DND-41 (cell line): Measurements from ENCODE around the gene PPIF.

Source experiments
- ATAC-seq: fragments of 200-7000 bp; cut with Tn5 transposase; 3 replicates; pipeline ENCODE4 v1.9.1; 2021; ENCODE audit warnings: low read depth; ENCODE audit not compliant: insufficient read depth
- DNase-seq: peaks from one replicate; pipeline ENCODE4 v3.0.0-alpha.2; 2020
- H2AFZ ChIP-seq: 2 replicates; pipeline ENCODE4 v1.6.0; 2012; ENCODE audit warnings: low read depth, low read length
- H3K27ac ChIP-seq: 2 replicates; pipeline ENCODE4 v1.5.1; 2012; ENCODE audit warnings: low read length, inconsistent platforms
- H3K27me3 ChIP-seq: fragments of 200-600 bp; sonication (generic); 2 replicates; pipeline ENCODE4 v1.6.0; 2012; ENCODE audit warnings: low read length, mild to moderate bottlenecking, inconsistent platforms; ENCODE audit not compliant: insufficient read depth, poor library complexity
- H3K36me3 ChIP-seq: 2 replicates; pipeline ENCODE4 v1.5.1; 2012; ENCODE audit warnings: low read length, inconsistent platforms; ENCODE audit not compliant: insufficient read depth
- H3K4me1 ChIP-seq: 2 replicates; pipeline ENCODE4 v1.5.1; 2012; ENCODE audit warnings: mild to moderate bottlenecking, low read length; ENCODE audit not compliant: insufficient read depth
- H3K4me2 ChIP-seq: 2 replicates; pipeline ENCODE4 v1.6.0; 2012; ENCODE audit warnings: mild to moderate bottlenecking, moderate library complexity, low read length, inconsistent platforms; ENCODE audit not compliant: insufficient read depth
- H3K4me3 ChIP-seq, 2 experiments: fragments of 200-600 bp in 1 of 2; shearing (Covaris generic) in 1 of 2; 2 replicates each; pipeline ENCODE4 v1.5.1; 2012 to 2016; ENCODE audit warnings: inconsistent platforms in 2 of 2, low read length in 2 of 2, mild to moderate bottlenecking in 2 of 2, low read depth in 1 of 2, moderate library complexity in 1 of 2
- H3K79me2 ChIP-seq: 2 replicates; pipeline ENCODE4 v1.6.0; 2012; ENCODE audit warnings: low read length, inconsistent platforms; ENCODE audit not compliant: insufficient read depth
- H3K9ac ChIP-seq: 2 replicates; pipeline ENCODE4 v1.6.0; 2012; ENCODE audit warnings: low read depth, mild to moderate bottlenecking, inconsistent platforms, low read length, moderate library complexity
- H3K9me3 ChIP-seq: 2 replicates; pipeline ENCODE4 v1.5.1; 2012; ENCODE audit warnings: low read length, moderate library complexity, mild to moderate bottlenecking, inconsistent platforms; ENCODE audit not compliant: insufficient read depth, severe bottlenecking
- H4K20me1 ChIP-seq: 2 replicates; pipeline ENCODE4 v1.6.0; 2012; ENCODE audit warnings: low read length; ENCODE audit not compliant: insufficient read depth
- CTCF ChIP-seq: IDR thresholded peaks from 2 replicates; pipeline ENCODE4 v1.5.1; 2012; ENCODE audit warnings: borderline replicate concordance, low read length, moderate library complexity, mild to moderate bottlenecking; ENCODE audit not compliant: poor library complexity, severe bottlenecking; ENCODE audit errors: extremely low read depth
- EZH2 ChIP-seq: IDR thresholded peaks from 3 replicates; pipeline ENCODE4 v1.6.1; 2012; ENCODE audit warnings: borderline replicate concordance, low read depth, mild to moderate bottlenecking, moderate library complexity, low read length, inconsistent platforms; ENCODE audit not compliant: severe bottlenecking

The PPIF gene

GRCh38 chr10:79315602-79315920, 31.7 kb upstream of the PPIF start:
- Histone ChIP-seq H3K79me2 (no peaks in the 10 kb centered on the region), H3K4me1 (peaks cover 30% of the 10 kb centered on the region), H3K9me3 (no peaks in the 10 kb centered on the region), H3K36me3 (peaks cover 20% of the 10 kb centered on the region; the same call in 1 of the 2 replicates), H3K4me2 (no peak overlapping the region), H3K4me3 (no peak overlapping the region), H3K27me3 (peaks cover 18% of the 10 kb centered on the region), H2AFZ (no peak overlapping the region), H3K9ac (no peak overlapping the region), H4K20me1 (peaks cover 84% of the 10 kb centered on the region), H3K27ac (no peak overlapping the region)
- no peak for ATAC-seq
- no peak for TF ChIP-seq CTCF
- no peak for TF ChIP-seq EZH2
- DNase-seq = no peak

GRCh38 chr10:79316671-79317431, 30.4 kb upstream of the PPIF start:
- DNase-seq (peak; percentile 57), ATAC-seq (peak; percentile 77)
- Histone ChIP-seq H3K4me3 (0 out of 4 replicates have a peak overlapping the region, but pooled peaks of 1 of the 2 experiments have one; percentile 31), H2AFZ (no peak overlapping the region), H3K4me1 (peaks cover 37% of the 10 kb centered on the region), H3K27me3 (peaks cover 23% of the 10 kb centered on the region), H4K20me1 (peaks cover 84% of the 10 kb centered on the region), H3K27ac (no peak overlapping the region), H3K79me2 (no peaks in the 10 kb centered on the region), H3K9ac (no peak overlapping the region), H3K4me2 (peak overlapping the region; percentile 56), H3K36me3 (peaks cover 14% of the 10 kb centered on the region; the same call in 1 of the 2 replicates), H3K9me3 (no peaks in the 10 kb centered on the region)
- TF ChIP-seq CTCF = peak; percentile 56
- TF ChIP-seq EZH2 = no peak

- no peak for TF ChIP-seq EZH2
- TF ChIP-seq CTCF = no peak
- DNase-seq (peak; percentile 14), ATAC-seq (no peak)
- Histone ChIP-seq H3K4me3 (no peak overlapping the region), H3K27ac (no peak overlapping the region), H3K4me1 (peaks cover 52% of the 10 kb centered on the region), H3K9me3 (no peaks in the 10 kb centered on the region), H2AFZ (no peak overlapping the region), H3K9ac (no peak overlapping the region), H3K79me2 (no peaks in the 10 kb centered on the region), H3K36me3 (peaks cover 3% of the 10 kb centered on the region; the same call in 1 of the 2 replicates), H3K27me3 (peaks cover 23% of the 10 kb centered on the region), H4K20me1 (peaks cover 79% of the 10 kb centered on the region), H3K4me2 (no peak overlapping the region)
These were observed 28.9 kb upstream of the PPIF start for GRCh38 chr10:79318369-79318768.
